ENCODE results near the gene TPCN2. TPM values are rescaled to one million over a fixed set of nuclear protein-coding genes. Genes with fewer than 3 reads are reported as not detected.
A peak's percentile ranks its signal among the peaks of the same experiment; 100 is the strongest.

TPCN2 gene
- total RNA-seq, 6 experiments from 2014 or later, result 10.7 to 27.2 (median 15.6) TPM

DNA sequence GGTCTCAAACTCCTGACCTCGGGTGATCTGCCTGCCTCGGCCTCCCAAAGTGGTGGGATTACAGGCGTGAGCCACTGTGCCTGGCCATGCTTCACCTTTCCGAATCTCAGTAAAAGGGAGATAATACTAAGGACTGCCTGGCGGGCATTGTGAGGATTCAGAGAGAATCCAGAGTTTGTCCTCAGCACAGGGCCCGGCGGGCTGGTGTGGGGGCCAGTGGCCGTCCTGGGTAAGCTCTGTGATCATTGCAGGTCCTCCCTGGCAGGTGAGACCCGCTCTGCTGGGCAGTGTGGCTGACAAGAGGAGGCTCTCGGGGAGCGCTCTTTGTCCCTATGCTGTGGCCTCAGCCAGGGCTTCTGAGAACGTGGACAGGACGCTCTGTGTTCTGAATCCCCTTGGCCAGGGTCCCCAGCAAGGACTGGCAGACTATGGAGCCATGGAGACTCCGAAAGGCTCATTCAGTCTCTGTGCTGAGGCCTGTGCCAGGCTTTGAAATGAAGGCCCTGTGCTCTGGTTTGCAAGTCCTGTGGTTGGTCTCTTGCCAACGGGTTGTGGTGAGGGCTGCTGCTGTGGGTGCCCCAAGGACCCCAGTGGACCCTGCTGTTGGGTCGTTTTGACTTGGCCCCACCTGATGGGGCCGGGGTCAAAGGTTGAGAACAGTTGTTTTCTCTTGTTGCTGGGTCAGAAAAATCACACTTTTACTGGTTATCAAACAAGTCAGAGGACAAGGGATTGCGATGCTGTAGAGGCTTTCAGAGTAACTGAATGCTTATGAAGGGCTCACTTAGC lies 2.1 kb downstream of the TPCN2 start:
- DNase-seq (peak in 1 of 3 donors; percentile 68), ATAC-seq (peak in 3 of 4 donors; percentile 2 to 25 (median 12))
- Histone ChIP-seq H3K27ac (peak overlapping the region in 2 of 3 donors; percentile 93 to 99), H3K36me3 (no peaks in the 10 kb centered on the region), H3K9me3 (no peaks in the 10 kb centered on the region), H3K4me3 (peak overlapping the region in 2 of 3 donors; percentile 11 to 98), H3K27me3 (no peaks in the 10 kb centered on the region), H3K4me1 (peaks cover 0 to 63% (median 30%) of the 10 kb centered on the region in 4 donors)
- WGBS (ENCODE audit: insufficient coverage, low coverage, low lambda C conversion rate, missing lambda C conversion rate), result 37% methylated on average over 8 of the region's 18 CpGs
- intact Hi-C loops (cut with DNase I), result loop anchor here in 1 of 2 donors (10.0 kb wide), 1 partner anchor 136 kb away; no protein-coding TSS in a partner anchor
- TF ChIP-seq POLR2A (IDR thresholded peaks at IDR 0.05), result no peak
- TF ChIP-seq, protein P1, sequence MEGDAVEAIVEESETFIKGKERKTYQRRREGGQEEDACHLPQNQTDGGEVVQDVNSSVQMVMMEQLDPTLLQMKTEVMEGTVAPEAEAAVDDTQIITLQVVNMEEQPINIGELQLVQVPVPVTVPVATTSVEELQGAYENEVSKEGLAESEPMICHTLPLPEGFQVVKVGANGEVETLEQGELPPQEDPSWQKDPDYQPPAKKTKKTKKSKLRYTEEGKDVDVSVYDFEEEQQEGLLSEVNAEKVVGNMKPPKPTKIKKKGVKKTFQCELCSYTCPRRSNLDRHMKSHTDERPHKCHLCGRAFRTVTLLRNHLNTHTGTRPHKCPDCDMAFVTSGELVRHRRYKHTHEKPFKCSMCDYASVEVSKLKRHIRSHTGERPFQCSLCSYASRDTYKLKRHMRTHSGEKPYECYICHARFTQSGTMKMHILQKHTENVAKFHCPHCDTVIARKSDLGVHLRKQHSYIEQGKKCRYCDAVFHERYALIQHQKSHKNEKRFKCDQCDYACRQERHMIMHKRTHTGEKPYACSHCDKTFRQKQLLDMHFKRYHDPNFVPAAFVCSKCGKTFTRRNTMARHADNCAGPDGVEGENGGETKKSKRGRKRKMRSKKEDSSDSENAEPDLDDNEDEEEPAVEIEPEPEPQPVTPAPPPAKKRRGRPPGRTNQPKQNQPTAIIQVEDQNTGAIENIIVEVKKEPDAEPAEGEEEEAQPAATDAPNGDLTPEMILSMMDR (IDR thresholded peaks at IDR 0.05), result no peak

DNA sequence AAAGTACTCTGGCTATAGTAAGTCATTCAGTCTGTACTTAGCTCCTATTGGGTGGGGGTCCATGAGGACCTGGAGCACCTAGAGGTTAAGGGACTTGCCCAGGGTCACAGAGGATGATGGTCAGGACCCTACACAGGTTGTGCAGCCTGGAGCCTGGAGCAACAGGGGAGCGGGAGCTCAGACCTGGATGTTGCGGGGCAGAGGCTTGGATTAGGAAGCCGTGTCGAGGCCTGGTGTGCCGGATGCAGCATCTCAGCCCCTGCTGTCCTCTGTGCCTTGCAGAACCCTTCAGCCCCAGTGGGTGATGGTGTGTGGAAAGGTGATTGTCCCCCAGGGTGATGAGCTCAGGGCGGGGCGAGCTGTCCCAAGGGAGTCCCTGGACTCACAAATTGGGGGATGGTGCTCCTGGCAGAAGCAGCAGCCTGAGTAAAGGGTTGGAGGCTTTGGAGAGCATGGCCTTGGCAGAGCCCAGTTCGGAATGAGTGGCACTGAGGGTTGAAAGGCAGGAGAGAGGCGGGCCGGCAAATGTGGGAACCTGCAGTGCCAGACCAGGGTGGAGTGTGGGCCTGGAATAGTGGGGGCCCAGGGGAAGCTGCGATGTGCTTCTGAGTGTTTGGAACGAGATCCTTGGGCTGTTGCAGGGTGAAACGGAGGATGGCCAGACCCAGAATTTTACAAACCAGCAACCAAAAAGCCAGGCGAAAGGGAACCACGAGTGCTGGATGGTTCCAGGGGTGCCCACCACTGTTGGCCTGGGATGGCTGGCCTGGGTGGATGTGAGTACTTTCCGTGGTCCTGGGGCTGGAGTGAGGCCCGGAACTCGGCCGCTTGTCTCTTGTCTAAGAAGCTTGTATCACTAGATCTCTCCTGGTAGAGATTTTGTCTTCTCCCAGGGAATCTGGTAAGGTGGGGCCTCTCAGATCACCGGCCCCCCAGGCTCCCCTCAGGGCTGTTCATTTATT lies 2.9 kb downstream of the TPCN2 start:
- peaks cover 0 to 71% (median 31%) of the 10 kb centered on the region in 4 donors for H3K4me1 ChIP-seq
- no peaks in the 10 kb centered on the region for H3K27me3 ChIP-seq
- 48% methylated on average over 7 of the region's 20 CpGs for WGBS (ENCODE audit: insufficient coverage, low coverage, low lambda C conversion rate, missing lambda C conversion rate)
- DNase-seq (peak in 2 of 3 donors; percentile 79 to 88), ATAC-seq (peak; percentile 7 to 28 (median 8))
- no peaks in the 10 kb centered on the region for H3K36me3 ChIP-seq
- no peaks in the 10 kb centered on the region for H3K9me3 ChIP-seq
- intact Hi-C loops (cut with DNase I), result loop anchor here in 1 of 2 donors (10.0 kb wide), 1 partner anchor 137 kb away; no protein-coding TSS in a partner anchor
- peak overlapping the region in 2 of 3 donors; percentile 93 to 99 for H3K27ac ChIP-seq
- TF ChIP-seq, protein P1 (IDR thresholded peaks at IDR 0.05), result no peak
- no peak for TF ChIP-seq POLR2A (IDR thresholded peaks at IDR 0.05)
- H3K4me3 ChIP-seq, result no peak overlapping the region

DNA sequence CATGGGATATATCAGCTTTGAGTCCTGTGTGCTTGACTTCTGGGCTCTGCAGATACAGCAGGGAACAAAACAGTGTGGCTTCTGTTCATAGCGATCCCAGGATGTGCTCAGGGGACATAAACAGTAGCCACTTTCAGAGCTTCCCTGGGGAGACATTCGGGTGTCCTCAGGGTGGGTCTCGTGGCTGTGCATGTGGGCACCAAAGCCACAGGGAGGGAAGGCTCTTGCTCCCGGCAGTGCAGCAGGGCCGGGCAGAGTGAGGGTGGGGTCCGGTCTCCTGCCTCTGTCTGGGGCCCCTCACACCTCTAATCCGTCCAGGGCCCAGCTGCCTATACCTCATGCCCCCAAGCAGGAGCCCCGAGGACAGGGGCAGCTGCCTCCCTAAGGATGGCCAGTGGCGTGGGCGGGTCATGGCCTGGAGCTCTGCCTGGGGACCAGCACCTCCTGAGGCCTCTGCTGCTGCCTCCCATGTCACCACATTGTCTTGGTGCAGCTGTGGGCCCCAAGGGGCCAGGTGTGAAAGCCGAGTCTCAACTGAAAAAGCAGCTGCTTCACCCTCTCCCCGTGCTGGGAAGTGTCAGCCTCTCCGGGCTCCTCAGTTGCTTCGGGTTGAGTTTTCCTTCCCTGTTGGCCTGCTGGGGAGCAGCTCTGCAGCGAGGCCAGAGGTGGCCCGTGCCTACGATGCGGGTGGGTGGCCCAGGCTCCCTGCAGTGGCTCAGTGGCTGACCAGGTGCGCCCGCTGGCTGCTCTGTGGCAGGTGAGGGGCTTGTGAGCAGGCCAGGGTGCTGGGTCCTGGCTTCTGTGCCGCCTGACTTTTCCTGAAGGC lies 3.8 kb downstream of the TPCN2 start:
- ATAC-seq, result no peak
- Histone ChIP-seq H3K4me3 (no peak overlapping the region), H3K27me3 (no peaks in the 10 kb centered on the region), H3K27ac (peak overlapping the region in 2 of 3 donors; percentile 93 to 99), H3K36me3 (peaks cover 0 to 5% (median under 1%) of the 10 kb centered on the region in 4 donors), H3K9me3 (no peaks in the 10 kb centered on the region), H3K4me1 (peaks cover 0 to 71% (median 31%) of the 10 kb centered on the region in 4 donors)
- TF ChIP-seq, protein P1 (IDR thresholded peaks at IDR 0.05), result no peak
- no peak for TF ChIP-seq POLR2A (IDR thresholded peaks at IDR 0.05)
- no CpG with 5 or more reads among the region's 21 CpGs for WGBS (ENCODE audit: insufficient coverage, low coverage, low lambda C conversion rate, missing lambda C conversion rate)
- intact Hi-C loops (cut with DNase I), result loop anchor here in 1 of 2 donors (10.0 kb wide), 1 partner anchor 138 kb away; no protein-coding TSS in a partner anchor
- DNase-seq, result no peak

DNA sequence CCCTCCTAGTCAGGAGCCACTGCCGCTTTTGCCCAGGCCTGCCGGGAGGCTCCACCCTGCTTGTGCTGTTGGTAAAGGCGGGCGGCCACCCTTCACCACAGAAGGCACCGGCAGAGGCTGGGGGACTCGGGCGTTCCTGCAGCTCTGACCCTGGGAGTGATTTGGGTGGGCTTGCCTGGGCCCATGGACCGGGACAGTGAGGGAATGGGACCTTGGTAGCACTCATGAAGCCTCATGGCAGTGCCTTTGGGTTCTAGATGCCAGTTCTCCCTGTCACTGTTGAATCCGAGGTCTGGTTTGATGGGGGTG lies 4.4 kb downstream of the TPCN2 start:
- intact Hi-C loops (cut with DNase I), result loop anchor here in 1 of 2 donors (10.0 kb wide), 1 partner anchor 138 kb away; no protein-coding TSS in a partner anchor

More for the DNA sequence above, 4.4 kb downstream of the TPCN2 start:
- Histone ChIP-seq H3K27ac (peak overlapping the region in 1 of 3 donors; percentile 99), H3K4me1 (peaks cover 0 to 71% (median 31%) of the 10 kb centered on the region in 4 donors), H3K9me3 (no peaks in the 10 kb centered on the region), H3K36me3 (peaks cover 0 to 11% (median 3%) of the 10 kb centered on the region in 4 donors), H3K4me3 (no peak overlapping the region), H3K27me3 (no peaks in the 10 kb centered on the region)
- DNase-seq (no peak), ATAC-seq (no peak)
- WGBS (ENCODE audit: insufficient coverage, low coverage, low lambda C conversion rate, missing lambda C conversion rate), result no CpG with 5 or more reads among the region's 9 CpGs
- no peak for TF ChIP-seq POLR2A (IDR thresholded peaks at IDR 0.05)
- TF ChIP-seq, protein P1 (IDR thresholded peaks at IDR 0.05), result no peak
